Breast epithelium (tissue), 4 donors: ENCODE results near the gene HSPB6. TPM values are rescaled to one million over a fixed set of nuclear protein-coding genes. Genes with fewer than 3 reads are reported as not detected.
"Not testable (repeated sequence)": the region's sequence is repeated elsewhere in the genome, so short reads cannot be mapped to it uniquely, and the experiment has no call there.

Experiments
- DNase-seq, 2 donors: peaks; one replicate each; pipeline ENCODE4 v3.0.0-alpha.2; 2019; ENCODE audit warnings: low spot score in 2 of 2
- H3K27ac ChIP-seq, 2 donors: fragments of 200-600 bp; sonication (generic) in 1 of 2; one replicate each; pipeline ENCODE4 v1.5.1; 2016 to 2019; ENCODE audit warnings: mild to moderate bottlenecking in 1 of 2
- H3K27me3 ChIP-seq, 2 donors: fragments of 200-600 bp; sonication (generic) in 1 of 2; one replicate each; pipeline versions ENCODE4 v1.5.1 to v1.6.0; 2017 to 2019; ENCODE audit warnings: control low read depth in 1 of 2, mild to moderate bottlenecking in 1 of 2
- H3K36me3 ChIP-seq: fragments of 200-600 bp; one replicate; pipeline ENCODE4 v1.5.1; 2019
- H3K4me1 ChIP-seq, 2 donors: fragments of 200-600 bp; sonication (generic); one replicate each; pipeline ENCODE4 v1.5.1; 2016 to 2019; ENCODE audit warnings: control low read depth in 1 of 2
- H3K4me3 ChIP-seq, 3 donors: fragments of 200-600 bp; sonication (generic); 1 replicate in 2 of 3; 2 replicates in 1 of 3; pipeline ENCODE4 v1.5.1; 2016 to 2019; ENCODE audit warnings: mild to moderate bottlenecking in 3 of 3, moderate library complexity in 2 of 3
- H3K9me3 ChIP-seq, 2 donors: fragments of 200-600 bp; sonication (generic) in 1 of 2; one replicate each; pipeline ENCODE4 v1.5.1; 2016 to 2019; ENCODE audit warnings: control low read depth in 1 of 2
- POLR2A ChIP-seq: fragments of 450-650 bp; IDR thresholded peaks from one replicate; pipeline ENCODE4 v1.6.1; 2016; ENCODE audit warnings: antibody characterized with exemption, mild to moderate bottlenecking, moderate library complexity
- POLR2AphosphoS5 ChIP-seq, 3 donors: sonication (generic); formaldehyde crosslinking; IDR thresholded peaks; one replicate each; pipeline ENCODE4 v1.6.1; 2017; ENCODE audit warnings: antibody characterized with exemption in 3 of 3
- intact Hi-C: fragments of 100-400 bp; cut with DNase I; formaldehyde crosslinking; loops from one replicate; pipeline ENCODE4 v1.15.1; 2023; ENCODE audit warnings: low total_unique reads
- total RNA-seq, 3 donors: library from RNA; depleted of rRNA; stranded (reverse); fragments of >200 nt; gene quantifications; one replicate each; pipeline ENCODE4 v1.1.0, GENCODE V29; 2016
- TF ChIP-seq, protein P1 (sequence below), 3 donors: fragments of 450-650 bp; IDR thresholded peaks; one replicate each; pipeline ENCODE4 v1.5.1; 2016 to 2017; ENCODE audit warnings: antibody characterized with exemption in 3 of 3, mild to moderate bottlenecking in 3 of 3, moderate library complexity in 3 of 3

HSPB6 gene
- total RNA-seq, 3 donors from 2014 or later = 31.0 to 144 (median 81.9) TPM

DNA sequence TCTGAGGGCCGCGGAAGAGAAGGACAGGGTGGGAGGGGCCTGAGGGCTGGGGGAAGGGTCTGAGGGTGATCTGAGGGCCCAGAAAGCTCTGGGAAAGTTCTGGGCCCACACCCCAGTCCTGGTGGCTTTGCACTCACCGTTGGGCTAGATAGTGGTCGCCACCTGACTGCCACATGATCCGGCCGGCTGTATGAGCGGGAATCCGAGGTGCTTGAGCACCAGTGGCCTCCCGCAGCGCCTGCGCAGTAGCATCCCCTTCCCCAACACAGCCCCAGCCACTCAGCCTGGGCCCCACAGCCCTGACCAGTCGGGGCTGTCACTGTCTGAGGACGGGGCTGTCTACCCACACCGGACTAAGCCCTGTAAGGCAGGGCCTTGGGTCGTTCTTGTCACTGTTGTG is 40.8 kb upstream of the HSPB6 start:
- intact Hi-C loops = no loop called here
- Histone ChIP-seq H3K4me3 (peak overlapping the region in 1 of 3 donors; percentile 25), H3K27me3 (peaks cover 0 to 31% of the 10 kb centered on the region in 2 donors), H3K4me1 (no peaks in the 10 kb centered on the region), H3K9me3 (no peaks in the 10 kb centered on the region), H3K27ac (no peak overlapping the region), H3K36me3 (no peaks in the 10 kb centered on the region)
- DNase-seq = no peak
- TF ChIP-seq POLR2A (no peak), POLR2AphosphoS5 (IDR thresholded peaks at IDR 0.05) (no peak)
- TF ChIP-seq, protein P1, sequence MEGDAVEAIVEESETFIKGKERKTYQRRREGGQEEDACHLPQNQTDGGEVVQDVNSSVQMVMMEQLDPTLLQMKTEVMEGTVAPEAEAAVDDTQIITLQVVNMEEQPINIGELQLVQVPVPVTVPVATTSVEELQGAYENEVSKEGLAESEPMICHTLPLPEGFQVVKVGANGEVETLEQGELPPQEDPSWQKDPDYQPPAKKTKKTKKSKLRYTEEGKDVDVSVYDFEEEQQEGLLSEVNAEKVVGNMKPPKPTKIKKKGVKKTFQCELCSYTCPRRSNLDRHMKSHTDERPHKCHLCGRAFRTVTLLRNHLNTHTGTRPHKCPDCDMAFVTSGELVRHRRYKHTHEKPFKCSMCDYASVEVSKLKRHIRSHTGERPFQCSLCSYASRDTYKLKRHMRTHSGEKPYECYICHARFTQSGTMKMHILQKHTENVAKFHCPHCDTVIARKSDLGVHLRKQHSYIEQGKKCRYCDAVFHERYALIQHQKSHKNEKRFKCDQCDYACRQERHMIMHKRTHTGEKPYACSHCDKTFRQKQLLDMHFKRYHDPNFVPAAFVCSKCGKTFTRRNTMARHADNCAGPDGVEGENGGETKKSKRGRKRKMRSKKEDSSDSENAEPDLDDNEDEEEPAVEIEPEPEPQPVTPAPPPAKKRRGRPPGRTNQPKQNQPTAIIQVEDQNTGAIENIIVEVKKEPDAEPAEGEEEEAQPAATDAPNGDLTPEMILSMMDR (IDR thresholded peaks at IDR 0.05) = no peak

GRCh38 chr19:35796645-35797542 is 40.1 kb upstream of the HSPB6 start:
- no peak for DNase-seq
- Histone ChIP-seq H3K27me3 (peaks cover 0 to 31% of the 10 kb centered on the region in 2 donors), H3K4me3 (peak overlapping the region in 1 of 3 donors; percentile 25), H3K4me1 (no peaks in the 10 kb centered on the region), H3K27ac (no peak overlapping the region), H3K9me3 (no peaks in the 10 kb centered on the region), H3K36me3 (no peaks in the 10 kb centered on the region)
- intact Hi-C loops = no loop called here
- TF ChIP-seq POLR2AphosphoS5 (IDR thresholded peaks at IDR 0.05) (no peak), POLR2A (no peak)
- TF ChIP-seq, protein P1 (IDR thresholded peaks at IDR 0.05) = no peak

GRCh38 chr19:35795564-35795963 is 38.7 kb upstream of the HSPB6 start:
- H3K27ac ChIP-seq, H3K4me3 ChIP-seq, H3K36me3 ChIP-seq, intact Hi-C loops, H3K4me1 ChIP-seq, DNase-seq, H3K9me3 ChIP-seq: not testable (repeated sequence)
- H3K27me3 ChIP-seq = peaks cover 0 to 31% of the 10 kb centered on the region in 2 donors

DNA sequence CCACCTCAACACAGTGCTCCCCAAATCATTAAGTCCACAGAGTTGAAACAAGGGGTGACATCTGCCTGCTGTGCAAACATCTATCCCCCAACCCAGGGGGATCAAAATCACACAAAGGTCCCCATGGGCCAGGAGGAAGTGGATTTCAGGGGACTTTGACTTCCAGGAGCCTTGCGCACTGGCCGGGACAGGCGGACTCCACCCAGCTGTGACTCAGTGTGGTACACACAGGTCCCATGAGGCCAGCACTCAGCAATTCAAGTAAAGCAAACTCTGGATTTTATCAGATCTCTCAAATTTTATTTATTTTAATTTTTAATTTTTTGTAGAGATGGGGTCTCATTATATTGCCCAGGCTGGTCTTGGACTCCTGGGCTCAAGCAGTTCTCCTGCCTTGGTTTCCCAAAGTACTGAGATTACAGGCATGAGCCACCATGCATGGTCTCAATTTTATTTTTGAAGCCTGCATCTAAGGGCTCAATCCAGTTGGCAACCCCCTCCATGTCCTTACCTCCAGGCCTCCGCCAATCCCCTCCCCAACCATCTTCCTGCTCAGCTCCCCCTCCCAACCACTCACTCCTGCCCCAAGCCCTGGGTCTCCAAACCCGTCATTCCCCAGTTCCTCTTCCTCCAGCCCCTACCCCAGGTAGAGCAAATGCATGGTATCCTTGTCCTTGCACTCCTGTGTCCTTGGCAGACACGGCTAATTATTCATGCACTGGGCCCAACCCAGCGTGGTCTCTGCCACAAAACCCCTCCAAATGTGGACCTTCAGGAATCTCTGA is 36.7 kb upstream of the HSPB6 start:
- Histone ChIP-seq H3K27ac (no peak overlapping the region), H3K36me3 (no peaks in the 10 kb centered on the region), H3K4me3 (no peak overlapping the region), H3K4me1 (no peaks in the 10 kb centered on the region), H3K9me3 (no peaks in the 10 kb centered on the region), H3K27me3 (peaks cover 0 to 20% of the 10 kb centered on the region in 2 donors)
- intact Hi-C loops = no loop called here
- TF ChIP-seq, protein P1 (IDR thresholded peaks at IDR 0.05) = no peak
- TF ChIP-seq POLR2A (no peak), POLR2AphosphoS5 (IDR thresholded peaks at IDR 0.05) (no peak)
- no peak for DNase-seq

DNA sequence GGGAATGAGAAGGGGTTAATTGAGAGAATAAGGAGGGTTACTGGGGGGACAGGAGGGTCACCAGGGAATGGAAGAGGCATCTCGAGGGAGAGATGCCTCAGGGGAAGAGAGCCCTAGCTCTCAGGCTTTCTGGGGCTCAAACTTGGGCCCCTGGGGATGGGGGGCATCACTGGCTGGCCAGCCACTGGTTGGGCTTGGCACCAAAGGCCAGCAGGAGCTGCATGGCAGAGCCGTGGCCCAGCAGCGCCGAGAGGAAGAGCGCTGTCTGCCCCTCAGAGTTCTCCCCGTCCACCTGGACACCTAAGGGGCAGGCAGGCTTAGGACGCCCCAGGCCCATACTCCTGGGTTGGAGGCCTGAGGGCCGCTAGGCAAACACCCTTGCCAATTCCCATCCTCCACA is 36.1 kb upstream of the HSPB6 start:
- Histone ChIP-seq H3K9me3 (no peaks in the 10 kb centered on the region), H3K36me3 (no peaks in the 10 kb centered on the region), H3K4me1 (no peaks in the 10 kb centered on the region), H3K27ac (no peak overlapping the region), H3K27me3 (peaks cover 0 to 15% of the 10 kb centered on the region in 2 donors), H3K4me3 (no peak overlapping the region)
- DNase-seq = no peak
- intact Hi-C loops = no loop called here
- no peak for TF ChIP-seq POLR2AphosphoS5 (IDR thresholded peaks at IDR 0.05)
- TF ChIP-seq POLR2A = no peak
- TF ChIP-seq, protein P1 (IDR thresholded peaks at IDR 0.05) = no peak
